ENCODE data around the gene CWC15.

DNA sequence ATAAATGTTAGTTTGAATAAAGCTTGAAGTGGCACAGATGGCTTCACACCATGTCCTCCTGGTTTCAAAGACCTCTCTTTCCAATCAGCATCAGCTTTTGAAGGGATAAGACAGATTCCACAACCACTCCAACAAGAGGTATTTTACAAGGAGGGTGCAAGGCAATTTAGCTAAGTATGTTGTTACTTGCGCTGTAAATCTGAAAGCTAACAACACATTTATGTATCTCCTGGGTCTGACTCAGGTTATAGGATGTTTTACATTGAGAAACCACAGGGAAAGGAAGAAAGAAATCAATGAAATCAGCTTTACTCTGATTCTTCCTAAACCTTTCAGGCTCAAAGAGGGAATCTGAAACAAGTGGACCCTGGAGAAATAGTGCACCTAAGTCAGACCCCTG, 12.1 kb downstream of the CWC15 start:
- TF ChIP-seq, protein P1, sequence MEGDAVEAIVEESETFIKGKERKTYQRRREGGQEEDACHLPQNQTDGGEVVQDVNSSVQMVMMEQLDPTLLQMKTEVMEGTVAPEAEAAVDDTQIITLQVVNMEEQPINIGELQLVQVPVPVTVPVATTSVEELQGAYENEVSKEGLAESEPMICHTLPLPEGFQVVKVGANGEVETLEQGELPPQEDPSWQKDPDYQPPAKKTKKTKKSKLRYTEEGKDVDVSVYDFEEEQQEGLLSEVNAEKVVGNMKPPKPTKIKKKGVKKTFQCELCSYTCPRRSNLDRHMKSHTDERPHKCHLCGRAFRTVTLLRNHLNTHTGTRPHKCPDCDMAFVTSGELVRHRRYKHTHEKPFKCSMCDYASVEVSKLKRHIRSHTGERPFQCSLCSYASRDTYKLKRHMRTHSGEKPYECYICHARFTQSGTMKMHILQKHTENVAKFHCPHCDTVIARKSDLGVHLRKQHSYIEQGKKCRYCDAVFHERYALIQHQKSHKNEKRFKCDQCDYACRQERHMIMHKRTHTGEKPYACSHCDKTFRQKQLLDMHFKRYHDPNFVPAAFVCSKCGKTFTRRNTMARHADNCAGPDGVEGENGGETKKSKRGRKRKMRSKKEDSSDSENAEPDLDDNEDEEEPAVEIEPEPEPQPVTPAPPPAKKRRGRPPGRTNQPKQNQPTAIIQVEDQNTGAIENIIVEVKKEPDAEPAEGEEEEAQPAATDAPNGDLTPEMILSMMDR (IDR thresholded peaks at IDR 0.05): no peak
- no peak for TF ChIP-seq ZFX (IDR thresholded peaks at IDR 0.05; ENCODE audit: borderline replicate concordance)

Measured in 22Rv1 (cell line).